HG03558 (cell line): Measurements from ENCODE around the gene RHOT2.

Experiments used
- ATAC-seq: cut with Tn5 transposase; IDR thresholded peaks from one replicate; pipeline ENCODE4 v1.9.1; 2021; ENCODE audit warnings: moderate number of reproducible peaks; ENCODE audit not compliant: unreplicated experiment; ENCODE audit errors: extremely low read depth

RHOT2 gene

DNA sequence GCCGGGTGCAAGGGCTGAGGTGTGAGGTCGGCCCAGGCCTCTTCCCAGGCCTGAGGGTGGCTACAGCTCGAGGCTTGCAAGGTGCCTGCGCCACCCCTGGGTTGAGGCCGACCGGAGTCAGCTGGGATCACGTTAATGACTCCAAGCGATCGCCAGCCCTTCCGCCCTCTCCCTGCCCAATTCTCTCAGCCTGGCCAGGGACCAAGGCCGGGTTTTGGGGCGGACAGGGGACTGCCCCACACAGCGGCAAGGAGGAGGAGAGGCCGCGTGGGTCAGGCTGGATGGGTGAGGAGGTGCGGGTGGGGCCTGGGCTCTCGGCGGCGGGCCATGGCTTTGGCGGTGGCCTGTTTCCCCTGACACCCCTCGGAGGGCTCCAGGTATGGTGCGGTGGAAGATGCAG lies 25.4 kb downstream of the RHOT2 start:
- no peak for ATAC-seq

DNA sequence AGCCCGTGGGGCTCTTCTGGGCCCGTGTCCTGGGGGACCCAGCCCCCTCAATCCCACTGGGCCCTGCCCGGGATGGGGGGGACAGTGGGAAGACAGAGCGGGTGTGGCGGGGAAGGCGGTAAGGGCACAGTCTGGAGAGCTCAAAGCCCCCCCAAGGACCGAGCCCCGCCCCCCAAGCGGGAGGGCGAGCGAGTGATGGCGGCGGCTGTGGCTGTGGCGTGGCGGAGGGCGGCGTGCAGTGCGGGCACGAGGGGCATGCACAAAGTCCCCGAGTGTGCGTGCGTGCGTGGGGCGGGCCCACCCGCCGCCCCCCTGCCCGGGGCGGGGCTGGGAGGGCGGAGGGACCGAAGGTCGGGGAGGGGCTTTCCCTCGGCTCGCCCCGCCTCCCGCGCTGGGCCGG lies 25.8 kb downstream of the RHOT2 start:
- ATAC-seq, result no peak

DNA sequence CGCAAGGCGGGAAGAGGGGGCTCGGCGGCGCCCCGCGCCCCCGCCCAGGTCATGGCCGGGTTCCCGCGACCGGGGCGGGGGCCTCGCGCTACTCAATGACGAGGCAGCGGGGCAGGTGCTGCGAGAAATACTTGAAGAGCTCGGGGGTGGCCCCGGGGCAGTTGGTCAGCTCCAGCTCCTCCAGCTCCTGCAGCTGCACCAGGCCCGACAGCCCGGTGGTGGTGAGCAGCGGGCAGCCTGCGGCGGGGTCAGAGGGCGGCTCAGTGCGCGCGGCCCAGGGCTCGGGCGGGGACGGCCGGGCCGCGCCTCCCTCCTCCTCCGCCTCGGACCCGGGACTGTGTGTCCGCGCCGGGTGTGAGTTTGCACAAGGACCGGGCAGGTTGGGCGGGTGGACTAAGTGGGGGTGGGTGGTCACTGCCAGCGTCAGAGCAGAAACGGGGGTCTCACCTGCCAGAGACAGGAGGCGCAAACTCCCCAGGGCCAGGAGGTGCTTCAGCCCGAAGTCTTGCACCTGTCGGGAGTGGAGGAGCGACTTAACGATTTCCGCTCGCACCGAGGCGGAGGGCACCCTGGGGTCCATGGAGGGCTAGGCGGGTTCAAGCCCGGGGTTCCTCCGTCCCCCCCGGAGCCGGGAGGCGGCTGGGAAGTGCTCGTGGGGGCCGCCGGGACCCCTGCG lies 26.4 kb downstream of the RHOT2 start:
- ATAC-seq, result no peak

DNA sequence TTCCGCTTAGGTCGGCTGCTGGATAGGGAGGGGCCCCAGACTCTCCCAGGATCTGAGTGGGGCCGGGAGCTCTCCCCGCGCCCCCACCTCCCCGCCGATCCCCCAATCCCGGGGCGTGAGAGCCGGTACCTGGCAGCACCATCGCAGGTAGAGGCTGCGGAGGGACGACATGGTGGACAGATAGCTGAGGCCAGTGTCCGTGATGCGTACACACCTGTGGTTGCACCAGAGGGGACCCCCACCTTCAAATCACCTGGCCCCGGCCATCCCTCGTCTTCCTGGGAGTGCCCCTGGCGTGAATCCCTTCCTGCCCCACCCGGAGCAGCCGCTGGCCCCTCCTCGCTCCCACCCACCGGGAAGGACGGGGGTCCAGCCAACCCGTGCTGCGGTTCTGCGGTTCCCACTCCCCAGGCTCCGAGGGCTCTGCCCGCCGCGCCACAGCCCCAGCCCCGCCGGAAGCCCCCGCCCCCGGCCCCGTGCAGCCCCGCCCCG lies 27.0 kb downstream of the RHOT2 start:
- ATAC-seq, result no peak

DNA sequence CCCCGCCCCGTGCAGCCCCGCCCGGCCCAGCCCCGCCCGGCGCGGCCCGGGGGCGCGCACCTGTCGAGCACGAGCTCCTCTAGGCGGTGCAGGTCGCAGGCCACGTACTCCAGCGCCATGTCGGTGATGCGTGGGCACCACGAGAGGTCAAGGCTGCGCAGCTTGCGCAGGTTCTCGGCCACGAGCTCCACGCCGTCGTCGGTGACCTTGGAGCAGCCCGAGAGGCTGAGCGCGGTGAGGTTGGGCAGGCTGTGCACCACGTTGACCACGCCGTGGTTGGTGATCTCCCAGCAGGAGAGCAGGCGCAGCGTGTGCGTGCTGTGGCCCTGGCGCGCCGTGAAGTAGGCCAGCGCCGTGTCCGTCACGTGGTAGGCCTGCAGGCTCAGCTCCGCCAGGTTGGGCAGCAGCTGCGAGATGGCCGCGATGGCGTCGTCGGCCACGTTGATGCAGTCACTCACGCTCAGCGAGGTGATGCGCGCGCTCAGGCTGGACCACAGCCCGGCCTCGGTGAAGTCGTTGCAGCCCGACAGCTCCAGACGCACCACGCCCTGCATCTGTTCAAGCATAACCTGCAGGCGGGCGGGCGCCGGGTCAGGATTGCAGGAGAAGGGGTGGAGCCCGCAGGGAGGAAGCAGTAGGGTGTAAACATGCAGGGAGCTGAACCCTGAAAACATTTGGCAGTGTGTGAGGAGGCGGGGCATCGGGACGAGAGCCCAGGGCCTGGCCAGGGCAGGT lies 27.6 kb downstream of the RHOT2 start:
- ATAC-seq, result no peak

DNA sequence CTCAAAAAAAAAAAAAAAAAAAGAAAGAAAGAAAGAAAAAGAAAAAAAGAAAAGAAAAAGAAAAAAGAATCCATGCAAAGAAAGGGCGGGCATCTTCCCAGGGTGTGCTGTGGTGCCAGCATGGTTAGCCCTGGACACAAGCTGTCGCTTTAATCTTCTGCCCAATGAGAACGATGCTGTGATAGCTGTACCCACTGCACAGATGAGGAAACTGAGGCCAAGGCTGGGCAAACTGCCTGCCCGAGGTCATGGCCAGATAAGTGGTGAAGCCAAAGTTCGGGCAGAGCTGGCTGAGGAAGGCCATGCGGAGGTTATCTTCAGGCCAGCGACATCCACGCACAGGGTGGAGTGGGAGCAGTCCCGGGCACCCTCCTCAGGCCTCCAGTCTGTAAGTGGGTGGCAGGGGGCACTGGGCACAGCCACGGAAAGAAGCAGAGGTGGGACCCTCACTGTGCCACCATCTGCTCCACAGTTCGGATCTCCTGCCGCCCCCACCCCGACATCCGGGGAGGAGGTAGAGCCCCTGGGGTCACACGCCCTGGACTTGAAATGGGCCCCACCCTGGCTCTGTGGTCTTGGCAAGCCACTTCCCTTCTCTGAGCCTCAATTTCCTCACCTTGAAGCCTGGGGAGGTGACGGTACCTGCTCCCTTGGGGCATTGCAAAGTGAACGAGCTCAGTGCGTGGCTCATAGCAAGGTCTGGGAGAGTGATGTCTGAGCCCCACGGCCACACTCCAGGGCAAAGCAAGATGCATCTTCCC lies 31.2 kb downstream of the RHOT2 start:
- ATAC-seq, result no peak

DNA sequence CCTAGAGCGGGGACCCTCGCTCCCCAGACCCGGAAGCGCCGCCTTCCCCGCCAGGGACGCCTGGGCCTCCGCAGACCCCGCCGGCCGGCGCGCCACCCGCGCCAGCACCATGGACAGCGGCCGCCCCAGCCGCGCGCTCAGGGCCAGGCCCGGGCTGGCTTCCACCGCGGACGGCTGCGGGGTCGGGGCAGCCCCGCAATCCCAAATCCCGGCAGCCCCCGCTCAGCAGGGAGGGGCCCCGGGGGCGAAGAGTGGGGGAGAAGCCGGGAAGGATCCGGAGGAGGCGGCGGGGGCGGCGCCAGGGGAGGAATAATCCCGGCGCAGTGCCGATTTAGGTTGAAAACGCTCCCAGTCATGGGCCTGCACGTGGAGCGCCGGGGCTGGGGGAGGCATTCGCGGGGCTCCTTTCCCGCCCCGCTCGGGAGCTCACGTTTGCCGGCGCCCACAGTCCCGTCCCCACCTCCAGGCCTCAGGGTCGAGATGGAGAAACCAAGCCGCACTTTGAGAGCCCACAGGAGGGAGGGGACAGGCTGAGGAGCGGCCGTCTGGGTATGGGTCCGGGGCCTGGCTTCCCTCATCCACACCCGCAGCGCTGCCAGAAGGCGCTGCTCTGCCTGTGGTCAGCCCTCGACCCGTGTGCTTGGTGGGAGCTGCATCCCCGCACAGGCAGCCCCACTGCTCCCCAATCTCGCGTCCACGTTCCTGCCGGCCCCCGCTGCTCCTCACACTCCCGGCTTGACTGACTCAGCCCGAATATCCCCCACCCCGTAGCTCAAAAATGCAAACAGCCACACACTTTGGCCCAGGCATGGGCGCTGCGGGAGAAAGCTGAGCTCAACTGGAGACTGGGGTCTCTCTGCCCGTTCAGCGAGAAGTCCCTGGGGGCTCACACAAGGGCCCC lies 33.0 kb downstream of the RHOT2 start:
- no peak for ATAC-seq

DNA sequence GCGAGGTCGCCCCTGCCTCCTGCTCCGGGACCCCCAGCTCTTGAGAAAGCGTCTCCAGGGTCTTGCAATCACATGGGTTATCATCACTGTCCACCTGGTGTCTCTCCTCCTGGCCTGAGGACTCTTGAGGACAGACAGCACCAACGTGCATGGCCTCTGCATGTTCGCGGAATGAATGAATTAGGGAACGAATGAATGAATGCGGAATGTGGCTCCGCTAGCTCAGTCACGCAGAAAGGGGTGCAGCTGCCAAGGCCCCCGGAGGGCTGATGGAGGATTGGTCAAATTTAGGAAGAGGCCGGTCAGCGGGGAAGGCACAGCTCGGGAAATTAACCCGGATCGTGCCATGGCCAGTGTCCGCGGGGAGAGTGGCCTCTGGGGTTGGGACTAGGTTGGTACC lies 34.4 kb downstream of the RHOT2 start:
- no peak for ATAC-seq

DNA sequence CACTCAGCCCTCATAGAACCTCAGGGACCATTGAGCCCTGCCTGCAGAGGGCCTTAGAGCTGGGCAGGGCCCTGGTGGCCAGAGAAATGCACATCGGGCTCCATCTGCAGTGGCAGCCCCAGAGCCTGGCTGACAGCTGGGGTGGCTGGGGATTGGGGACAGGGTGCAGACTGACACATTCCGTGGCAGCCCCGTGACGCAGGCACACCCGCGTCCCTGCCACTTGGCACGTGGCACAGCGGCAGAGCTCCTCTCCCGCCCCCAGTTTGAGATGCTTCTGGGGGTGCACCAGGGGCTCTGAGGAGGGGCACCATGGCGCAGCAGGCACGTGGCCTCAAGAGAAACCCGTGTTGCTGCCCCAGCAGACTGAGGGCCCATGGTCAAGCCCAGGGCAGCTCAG lies 35.5 kb downstream of the RHOT2 start:
- no peak for ATAC-seq

DNA sequence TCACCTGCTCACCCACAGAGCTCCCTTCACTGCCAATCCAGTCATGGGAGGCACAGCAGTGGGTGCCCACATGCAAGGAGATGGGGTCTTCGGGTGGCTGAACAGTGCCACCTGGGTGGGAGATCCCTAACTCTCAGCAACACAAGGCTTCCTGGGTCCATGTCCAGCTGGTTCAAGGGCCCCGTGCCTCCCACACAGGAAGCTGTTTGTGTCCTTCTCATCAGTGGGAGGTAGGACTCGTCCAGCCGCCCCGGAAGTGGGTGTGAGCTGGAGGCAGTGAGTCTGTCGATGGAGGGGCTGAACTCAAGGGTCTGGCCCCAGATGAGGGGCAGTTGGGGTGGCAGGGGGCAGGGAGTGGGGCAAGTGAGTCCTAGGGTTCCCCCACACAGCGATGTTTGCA lies 36.1 kb downstream of the RHOT2 start:
- ATAC-seq, result no peak

DNA sequence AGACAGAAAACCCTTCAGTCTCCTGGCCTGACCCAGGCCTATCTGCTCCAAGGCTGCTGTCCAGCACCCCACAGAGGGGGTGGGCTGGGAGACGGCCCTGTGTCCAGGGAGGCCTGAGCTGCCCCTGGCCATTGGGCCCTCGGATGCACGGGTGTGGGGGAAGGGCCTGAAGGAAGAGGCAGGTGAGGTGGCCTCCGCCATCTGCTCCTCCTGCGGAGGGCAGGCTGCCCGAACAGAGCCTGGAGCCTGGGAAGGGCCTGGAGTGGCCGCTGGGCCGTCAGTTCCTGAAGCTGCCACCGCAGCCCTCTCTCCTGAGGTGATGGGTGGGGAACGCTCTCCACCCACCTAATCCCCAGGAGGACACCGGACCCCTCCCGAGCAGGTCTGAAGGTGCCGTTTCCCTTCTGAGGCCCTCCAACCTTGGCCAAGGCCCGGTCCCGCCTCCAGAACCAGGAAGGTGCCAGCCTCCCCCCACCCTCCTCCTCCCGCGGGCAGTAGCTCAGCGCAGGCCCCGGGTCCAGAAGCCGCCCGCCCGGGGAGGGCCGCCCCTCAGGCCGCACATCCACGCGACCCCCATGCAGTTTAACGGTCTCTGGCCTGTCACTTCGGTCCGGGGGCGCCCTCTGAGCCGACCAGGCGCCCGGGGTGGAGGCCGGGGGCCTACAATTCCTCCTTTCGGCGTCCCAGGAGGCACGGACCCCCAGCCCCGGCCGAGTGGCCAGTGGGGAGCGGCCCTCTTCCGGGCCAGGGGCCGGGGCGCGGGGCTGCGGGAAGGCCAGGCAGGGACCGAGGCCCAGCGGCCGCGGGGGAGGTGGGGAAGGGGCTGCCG lies 36.8 kb downstream of the RHOT2 start:
- no peak for ATAC-seq

DNA sequence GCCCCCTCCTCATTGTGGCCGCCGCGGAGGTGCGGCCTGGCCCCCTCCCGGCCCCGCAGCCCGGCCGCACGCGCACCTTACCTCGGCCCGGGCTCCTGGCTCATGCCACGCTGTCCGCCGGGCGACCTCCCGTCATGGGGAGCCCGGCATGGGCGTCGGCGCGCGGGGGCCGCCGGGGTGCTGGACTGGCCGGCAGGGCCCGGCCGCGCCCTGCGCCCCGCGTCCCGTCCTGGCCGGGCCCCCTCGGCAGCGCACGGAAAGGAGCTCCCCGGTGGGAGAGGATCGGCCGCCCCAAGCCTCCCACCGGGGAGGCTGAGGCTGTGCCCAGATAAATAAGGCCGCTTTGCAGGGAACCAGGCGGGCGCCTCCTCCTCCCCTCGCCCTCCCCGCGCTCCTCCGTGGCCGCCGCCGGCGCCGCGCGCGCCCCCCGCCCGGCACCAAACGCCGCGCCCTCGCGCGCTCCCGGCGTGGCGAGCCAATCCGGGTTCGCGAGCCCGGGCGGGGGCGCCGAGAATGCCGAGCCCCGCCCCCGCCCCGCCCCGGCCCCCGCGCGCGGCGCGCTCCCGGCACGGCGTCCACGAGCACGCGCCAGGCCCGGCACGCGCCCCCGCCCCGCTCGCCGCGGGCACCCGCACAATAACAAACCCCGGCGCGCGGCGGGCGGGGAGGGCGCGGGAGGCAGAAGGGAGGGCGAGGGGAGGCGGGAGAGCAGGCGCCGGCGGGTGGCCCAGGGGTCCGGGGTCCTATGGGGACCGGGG lies 37.7 kb downstream of the RHOT2 start, which contains the start of gene FBXL16:
TSS of gene FBXL16 (minus strand) at position 371 of the 758 bp plus-strand sequence. CDS start 8,396 bp downstream, outside the sequence.
- ATAC-seq, result no peak

DNA sequence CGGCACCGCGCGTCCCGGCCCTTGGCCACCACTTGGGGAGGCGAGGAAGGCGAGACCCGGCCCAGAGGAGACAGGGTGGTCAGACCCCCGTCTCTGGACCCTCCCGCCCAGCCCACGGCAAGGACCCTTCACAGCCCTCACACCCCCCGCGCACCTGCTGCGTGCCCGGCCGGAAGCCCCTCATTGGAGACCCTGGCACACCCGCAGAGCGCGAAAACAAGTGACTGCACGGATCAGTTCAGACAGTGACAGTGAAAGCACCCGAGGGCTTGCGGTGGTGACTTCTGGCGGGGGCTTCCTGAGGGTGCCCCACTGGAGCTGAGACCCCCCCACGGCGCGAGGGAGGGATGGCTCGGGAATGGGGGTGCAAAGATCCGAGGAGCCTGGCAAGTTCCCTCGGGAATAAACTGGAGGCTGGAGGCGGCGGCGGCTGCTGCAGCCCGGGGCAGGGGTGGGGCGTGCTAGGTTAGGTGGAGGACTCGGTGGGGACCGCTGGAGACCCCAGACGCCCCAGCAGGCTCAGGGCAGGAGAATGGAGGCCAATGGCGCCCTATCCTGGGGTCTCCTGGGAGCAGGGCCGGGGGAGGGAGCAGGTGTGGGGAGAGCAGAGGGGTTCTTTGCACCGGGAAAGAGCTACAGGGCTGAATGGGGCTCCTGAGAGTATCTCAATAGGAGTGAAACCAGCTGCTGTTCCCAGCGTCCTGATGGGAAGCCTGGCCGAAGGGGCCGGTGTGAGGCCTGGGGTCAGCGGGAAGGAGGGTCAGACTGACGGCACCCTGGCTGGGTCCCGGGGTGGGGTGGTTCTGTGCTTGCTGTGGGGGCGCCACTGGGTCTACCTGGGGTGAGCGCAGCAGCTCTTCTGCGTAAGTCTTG lies 38.5 kb downstream of the RHOT2 start:
- ATAC-seq, result no peak

DNA sequence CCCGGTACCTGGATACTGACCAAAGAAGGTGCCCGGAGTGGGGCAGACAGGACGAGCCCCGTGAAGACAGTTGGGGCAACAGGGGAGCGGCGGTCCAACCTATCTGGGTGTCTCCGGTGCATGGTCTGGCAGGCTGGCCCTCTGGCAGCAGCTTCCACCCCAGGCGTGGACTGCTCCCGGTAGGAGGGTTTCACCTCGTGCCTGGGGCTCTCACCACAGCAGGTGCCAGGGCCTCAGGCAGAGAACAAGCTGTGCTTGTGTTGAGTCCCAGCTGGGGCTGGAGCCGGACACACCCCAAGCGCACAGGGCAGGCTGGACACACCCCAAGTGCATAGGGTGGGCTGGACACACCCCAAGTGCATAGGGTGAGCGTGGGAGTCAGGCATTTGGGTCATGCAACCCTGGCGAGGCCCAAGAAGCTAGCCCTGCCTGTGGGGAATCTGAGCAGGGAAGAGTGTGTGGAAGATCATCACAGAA lies 39.2 kb downstream of the RHOT2 start:
- no peak for ATAC-seq

DNA sequence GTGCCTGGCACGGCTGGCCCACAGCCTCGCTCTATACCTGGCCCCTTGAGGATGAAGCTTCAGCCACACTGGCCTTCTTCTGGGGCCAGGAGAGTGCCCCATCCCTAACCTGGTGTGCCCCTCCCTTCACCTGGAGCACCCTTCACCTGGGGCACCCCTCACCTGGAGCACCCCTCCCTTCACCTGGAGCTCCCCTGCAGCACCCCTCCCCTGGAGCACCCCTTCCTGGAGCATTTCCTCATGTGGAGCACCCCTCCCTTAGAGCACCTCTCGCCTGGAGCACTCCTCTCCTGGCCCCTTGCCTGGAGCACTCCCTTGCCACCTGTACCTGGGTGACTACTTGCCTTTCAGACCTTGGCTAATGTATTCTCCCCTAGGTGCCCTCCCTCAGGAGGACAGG lies 40.1 kb downstream of the RHOT2 start:
- ATAC-seq, result no peak

DNA sequence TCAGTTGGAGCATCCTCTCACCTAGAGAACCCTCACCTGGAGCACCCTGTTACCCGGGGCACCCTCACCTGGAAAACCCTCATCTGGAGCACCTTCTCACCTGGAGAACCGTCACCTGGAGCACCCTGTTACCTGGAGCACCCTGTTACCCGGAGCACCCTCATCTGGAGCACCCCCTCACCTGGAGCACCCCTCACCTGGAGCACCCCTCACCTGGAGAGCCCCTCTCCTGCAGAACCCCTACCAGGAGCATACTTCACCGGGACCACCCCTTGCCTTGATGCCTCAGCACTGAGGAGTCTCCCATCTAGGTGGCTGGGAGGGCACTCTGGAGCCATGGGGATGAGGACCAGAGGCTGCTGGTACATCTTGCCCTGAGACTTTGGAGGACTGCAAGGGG lies 41.0 kb downstream of the RHOT2 start:
- ATAC-seq, result no peak
